ENCODE data around the gene RBBP8.
"Not testable (repeated sequence)": the region's sequence is repeated elsewhere in the genome, so short reads cannot be mapped to it uniquely, and the experiment has no call there.

The RBBP8 gene

GRCh38 chr18:22946217-22946616, 13.1 kb downstream of the RBBP8 start:
- DNase-seq = no peak

DNA sequence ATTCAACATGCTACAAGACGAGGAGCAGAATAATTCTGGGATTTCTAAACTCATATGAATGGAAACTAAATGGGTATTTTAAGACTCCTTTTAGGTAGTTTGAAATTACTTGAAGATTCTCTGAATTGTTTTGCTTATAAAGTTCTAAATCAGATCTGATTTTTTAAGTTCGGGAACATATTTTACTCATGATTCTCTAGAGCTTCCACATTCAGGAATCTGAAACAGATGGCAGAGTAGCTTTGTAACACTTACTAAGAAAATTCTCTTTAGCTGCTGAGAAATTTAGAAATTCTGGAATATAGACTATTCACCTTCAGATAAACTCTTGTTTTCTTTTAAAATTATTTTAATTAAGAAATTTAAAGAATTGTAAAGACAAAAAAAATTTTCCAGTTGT, 13.7 kb downstream of the RBBP8 start:
- no peak for DNase-seq

DNA sequence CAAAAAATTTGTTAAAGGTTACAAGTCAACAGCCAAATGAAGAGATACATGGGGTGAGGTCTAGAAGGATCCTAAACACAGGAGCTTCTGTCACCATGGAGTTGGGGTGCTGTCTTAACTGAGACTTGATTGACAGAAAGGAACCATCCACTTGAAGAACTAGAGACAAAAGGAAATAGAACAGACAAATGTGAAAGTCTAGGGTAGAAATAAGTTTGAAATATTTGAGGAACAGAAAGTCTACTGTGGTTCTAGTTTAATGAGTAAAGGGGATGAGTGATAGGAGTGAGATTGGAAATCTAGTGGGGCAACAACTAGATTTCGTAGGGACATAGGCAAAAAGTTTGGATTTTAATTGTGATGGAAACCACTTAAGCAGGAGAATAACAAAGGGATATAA, 18.7 kb downstream of the RBBP8 start:
- DNase-seq = no peak

DNA sequence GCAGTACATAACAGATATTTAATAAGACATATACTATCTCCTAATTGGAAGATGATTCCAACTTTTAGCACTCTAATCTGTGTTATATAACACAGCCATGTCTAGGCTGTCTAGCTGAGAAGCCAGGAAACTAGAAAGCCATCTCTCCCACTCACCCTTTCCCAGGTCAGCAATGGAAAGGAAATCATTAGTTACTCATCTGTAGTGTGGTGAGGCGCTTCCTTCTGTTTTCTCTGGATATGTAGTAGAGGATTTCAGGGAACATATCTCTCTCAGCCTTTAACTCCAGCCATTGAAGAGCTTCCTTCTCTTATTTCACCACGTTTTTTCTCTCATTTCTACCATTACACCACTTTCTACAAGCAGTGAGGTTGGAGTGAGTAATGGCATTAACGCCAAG, 19.4 kb downstream of the RBBP8 start:
- no peak for DNase-seq

GRCh38 chr18:22953982-22954381, 20.9 kb downstream of the RBBP8 start:
- not testable (repeated sequence) for DNase-seq

GRCh38 chr18:22956226-22956625, 23.1 kb downstream of the RBBP8 start:
- DNase-seq = no peak

GRCh38 chr18:22961156-22961555, 28.0 kb downstream of the RBBP8 start:
- DNase-seq = no peak

GRCh38 chr18:22962004-22962403, 28.9 kb downstream of the RBBP8 start:
- DNase-seq = no peak

- no peak for DNase-seq
These were observed 31.0 kb downstream of the RBBP8 start for GRCh38 chr18:22964116-22964515.

DNA sequence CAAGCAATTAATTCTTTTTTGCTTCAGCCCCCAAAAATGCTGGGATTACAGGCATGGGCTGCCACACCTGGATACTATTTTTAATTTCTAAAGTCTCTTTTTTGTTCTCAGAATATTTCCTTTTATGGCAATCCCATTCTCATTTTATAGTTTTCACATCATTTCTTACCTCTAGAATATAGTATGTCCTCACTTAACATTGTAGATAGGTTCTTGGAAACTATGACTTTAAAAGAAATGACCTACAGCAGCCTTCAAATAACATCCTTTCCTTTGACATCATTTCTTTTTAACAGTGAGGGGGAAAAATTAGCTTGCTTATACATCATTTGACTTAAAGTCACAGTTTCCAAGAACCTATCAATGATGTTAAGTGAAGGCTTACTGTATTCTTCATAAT, 31.6 kb downstream of the RBBP8 start:
- no peak for DNase-seq

DNA sequence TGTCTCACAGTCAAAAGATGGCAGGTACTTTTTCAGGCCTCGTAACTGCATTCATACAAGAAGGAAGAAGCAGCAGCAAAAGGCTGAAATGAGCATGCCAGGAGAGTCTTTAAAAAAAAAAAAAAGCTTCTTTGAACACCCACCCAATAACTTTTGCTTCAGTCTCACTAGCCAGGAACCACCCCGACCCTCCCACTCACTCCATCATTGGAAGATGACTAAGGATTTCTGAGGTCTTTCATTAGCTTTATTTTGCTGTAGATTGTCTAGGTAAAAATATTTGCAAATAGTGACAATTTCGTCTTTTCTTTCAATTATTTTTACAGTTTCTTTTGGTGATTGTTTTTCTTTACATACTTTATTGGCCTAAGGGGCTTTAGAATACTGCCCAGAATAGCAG, 37.9 kb downstream of the RBBP8 start:
- no peak for DNase-seq

DNA sequence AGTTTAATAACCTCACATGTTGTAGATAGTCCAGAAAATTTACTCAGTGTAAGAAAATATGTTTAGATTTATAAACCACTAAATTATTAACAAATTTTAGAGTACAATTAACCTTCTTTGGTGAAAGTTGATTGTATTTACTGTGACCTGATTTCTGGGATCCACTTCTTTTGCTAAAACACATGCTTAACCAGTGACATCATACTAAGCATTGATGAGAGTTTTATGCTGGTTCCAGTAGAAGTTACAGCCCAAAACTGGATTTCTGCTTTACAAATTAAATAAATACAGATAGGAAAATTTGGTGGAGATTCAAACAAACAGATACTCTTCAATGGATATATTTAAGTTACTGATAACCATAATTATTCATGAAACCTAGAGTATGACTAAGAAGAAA, 40.9 kb downstream of the RBBP8 start:
- no peak for DNase-seq

DNA sequence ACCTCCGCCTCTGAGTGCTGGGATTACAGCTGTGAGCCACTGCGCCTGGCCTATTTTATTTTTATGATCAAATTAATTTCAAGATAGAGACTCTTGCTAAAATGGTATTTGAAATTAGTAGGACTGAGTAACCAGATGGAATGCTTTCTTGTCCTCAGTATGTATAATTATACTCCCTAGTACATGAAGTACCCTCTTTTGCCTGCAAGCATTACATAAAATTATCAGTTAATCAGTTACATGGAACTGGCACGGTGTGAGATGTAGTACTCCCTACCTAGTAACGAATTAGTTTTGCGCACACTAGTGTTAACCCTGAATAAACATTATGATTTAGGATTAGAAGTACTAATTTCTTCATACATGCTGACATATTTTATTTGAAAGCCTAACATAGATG, 41.6 kb downstream of the RBBP8 start:
- no peak for DNase-seq

- no peak for DNase-seq
These were observed 42.4 kb downstream of the RBBP8 start for GRCh38 chr18:22975508-22975907.

GRCh38 chr18:22977847-22978701, 44.9 kb downstream of the RBBP8 start:
- DNase-seq = no peak

DNA sequence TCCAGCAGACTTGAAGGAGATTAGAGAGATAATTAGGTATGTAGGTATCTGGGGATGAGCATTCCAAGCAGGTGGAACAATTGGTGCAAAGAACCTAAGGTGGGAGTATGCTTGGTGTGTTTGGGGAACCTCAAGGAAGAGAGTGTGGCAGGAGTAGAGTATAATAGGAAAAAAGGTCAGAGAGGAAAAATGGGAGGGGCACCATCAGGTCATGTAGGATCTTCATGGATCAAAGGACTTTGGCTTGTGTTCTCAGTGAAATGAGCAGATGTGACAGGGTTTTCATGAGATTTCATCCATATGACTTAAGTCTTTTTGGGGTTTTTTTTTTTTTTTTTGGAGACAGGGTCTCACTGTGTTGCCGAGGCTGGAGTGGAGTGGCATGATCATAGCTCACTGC, 47.3 kb downstream of the RBBP8 start:
- no peak for DNase-seq

DNA sequence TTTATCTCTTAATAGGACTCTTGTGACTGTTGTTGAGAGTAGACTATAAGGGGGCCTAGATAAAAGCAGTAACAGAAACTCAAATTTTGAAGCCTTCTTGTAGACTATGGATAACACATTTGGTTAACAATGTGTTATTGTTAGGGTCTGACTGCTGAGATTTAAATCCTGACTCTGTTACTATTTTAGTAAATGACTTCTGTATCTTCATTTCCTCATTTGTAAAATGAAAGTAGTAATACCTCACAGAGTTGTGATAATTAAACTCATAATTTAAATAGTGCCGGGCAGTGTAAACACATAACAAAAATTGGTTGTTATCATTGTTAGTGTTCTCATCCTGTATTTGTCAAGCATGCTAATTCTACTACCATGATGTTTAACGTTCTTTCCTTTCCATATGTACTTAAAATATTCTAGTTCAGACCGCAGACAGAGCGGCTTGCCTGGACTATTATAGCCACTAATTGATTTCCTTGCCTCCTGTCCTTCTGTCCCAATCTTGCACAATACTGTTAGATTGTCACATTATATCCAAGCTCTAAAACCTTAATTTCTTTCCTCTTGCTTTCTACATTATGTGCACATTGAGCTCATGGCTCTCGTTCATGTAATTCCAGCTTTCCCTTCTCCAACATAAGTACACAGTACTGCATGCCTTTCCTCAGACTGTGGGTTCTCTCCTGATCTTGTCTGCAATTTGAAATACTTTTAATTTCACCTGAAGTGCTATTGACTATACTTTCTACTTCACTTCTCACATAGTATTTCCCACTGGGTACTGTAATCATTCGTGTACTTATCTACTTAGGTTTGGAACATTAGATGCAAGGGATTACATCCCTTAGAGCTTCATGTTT, 48.4 kb downstream of the RBBP8 start:
- no peak for DNase-seq

DNA sequence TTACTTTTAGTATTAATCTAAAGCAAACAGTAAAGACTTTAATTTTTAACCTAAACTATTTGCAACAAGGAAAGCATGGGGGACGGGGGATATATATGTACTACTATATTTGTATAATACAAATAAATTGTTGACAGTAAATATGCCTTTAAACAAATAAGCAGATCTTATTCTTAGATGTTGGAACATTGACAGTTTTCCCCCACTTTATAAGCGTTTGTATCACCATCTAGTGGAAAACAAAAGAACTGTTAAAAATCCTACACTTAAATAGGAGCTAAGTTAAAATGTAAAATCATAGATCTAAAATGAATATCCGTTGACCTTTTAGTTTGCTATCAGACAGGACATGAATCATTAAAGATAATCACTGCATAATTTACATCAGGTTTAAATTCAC, 50.0 kb downstream of the RBBP8 start:
- DNase-seq = no peak

DNA sequence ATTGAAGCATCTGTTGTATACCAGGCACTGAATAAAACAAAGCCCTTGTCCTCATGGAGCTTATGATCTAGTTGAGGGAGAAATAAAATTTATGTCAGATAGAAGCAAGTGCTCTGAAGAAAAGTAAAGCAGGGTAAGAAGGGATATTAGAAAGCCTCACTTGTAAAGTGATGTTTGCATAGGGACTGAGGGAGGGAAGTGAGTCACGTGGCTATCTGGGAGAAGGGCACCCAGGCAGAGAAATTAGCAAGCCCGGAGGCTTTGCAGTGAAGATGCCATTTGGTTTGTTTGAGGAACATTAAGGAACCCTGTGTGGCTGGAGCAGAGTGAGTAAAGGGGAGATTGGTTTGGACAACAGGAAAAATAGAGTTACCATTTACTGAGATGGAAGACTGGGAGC, 52.1 kb downstream of the RBBP8 start:
- no peak for DNase-seq

- DNase-seq = no peak
These were observed 54.5 kb downstream of the RBBP8 start for GRCh38 chr18:22987547-22988189.

GRCh38 chr18:22988208-22988607, 55.1 kb downstream of the RBBP8 start:
- no peak for DNase-seq

GRCh38 chr18:22998344-22998743, 65.2 kb downstream of the RBBP8 start:
- no peak for DNase-seq

DNA sequence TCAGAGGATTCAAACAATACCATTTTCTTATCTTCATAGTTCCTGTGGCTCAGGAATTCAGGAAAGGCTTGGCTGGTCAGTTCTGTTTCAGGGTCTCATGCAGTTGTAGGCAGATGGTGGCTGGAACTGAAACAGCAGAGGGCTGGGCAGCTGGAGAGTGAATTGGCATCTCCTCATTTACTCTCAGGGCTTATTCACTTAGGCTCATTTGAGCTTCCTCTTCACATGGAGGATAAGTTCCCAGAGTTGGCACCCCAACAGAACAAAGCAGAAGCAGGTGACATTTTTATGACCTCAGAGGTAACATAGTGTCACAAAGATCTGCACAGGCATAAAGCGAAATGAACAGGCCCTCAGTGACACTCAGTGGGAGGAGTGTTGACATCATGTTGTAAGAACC, 66.1 kb downstream of the RBBP8 start:
- no peak for DNase-seq

GRCh38 chr18:22999647-23000046, 66.5 kb downstream of the RBBP8 start:
- DNase-seq = no peak
